Effector memory CD4-positive, alpha-beta T cell (primary cell): Measurements from ENCODE around the gene SIRPA.

Source experiments
- DNase-seq, 3 donors: peaks; one replicate each; pipeline ENCODE4 v3.0.0-alpha.2; 2020
- H3K27ac ChIP-seq: 2 replicates; pipeline ENCODE4 v1.7.0; 2013; ENCODE audit warnings: mild to moderate bottlenecking, low read length, moderate library complexity; ENCODE audit not compliant: insufficient read depth, poor library complexity, severe bottlenecking
- H3K27me3 ChIP-seq: replicated peaks from 2 replicates; pipeline ENCODE4 v1.7.0; 2013; ENCODE audit warnings: mild to moderate bottlenecking, low read length; ENCODE audit not compliant: insufficient read depth, control insufficient read depth, poor library complexity, severe bottlenecking
- H3K36me3 ChIP-seq: 2 replicates; pipeline ENCODE4 v1.7.0; 2013; ENCODE audit warnings: mild to moderate bottlenecking, low read length, moderate library complexity; ENCODE audit not compliant: control insufficient read depth, insufficient read depth
- H3K4me1 ChIP-seq: 2 replicates; pipeline ENCODE4 v1.7.0; 2013; ENCODE audit warnings: low read length, mild to moderate bottlenecking; ENCODE audit not compliant: control insufficient read depth, insufficient read depth, poor library complexity, severe bottlenecking
- H3K4me3 ChIP-seq: 2 replicates; pipeline ENCODE4 v1.7.0; 2013; ENCODE audit warnings: low read length, low read depth, mild to moderate bottlenecking; ENCODE audit not compliant: insufficient read depth, poor library complexity, severe bottlenecking
- H3K9me3 ChIP-seq: 2 replicates; pipeline ENCODE4 v1.7.0; 2013; ENCODE audit warnings: mild to moderate bottlenecking, low read length, moderate library complexity; ENCODE audit not compliant: control insufficient read depth

SIRPA gene

GRCh38 chr20:1902188-1902587, 7.0 kb downstream of the SIRPA start:
- H3K4me1 ChIP-seq = no peaks in the 10 kb centered on the region
- H3K27me3 ChIP-seq = peaks cover 4% of the 10 kb centered on the region
- H3K27ac ChIP-seq = no peak overlapping the region
- H3K36me3 ChIP-seq = no peaks in the 10 kb centered on the region
- no peaks in the 10 kb centered on the region for H3K9me3 ChIP-seq
- no peak for DNase-seq
- H3K4me3 ChIP-seq = no peak overlapping the region

- DNase-seq = no peak
- H3K27me3 ChIP-seq = peaks cover 3% of the 10 kb centered on the region
- no peak overlapping the region for H3K27ac ChIP-seq
- H3K36me3 ChIP-seq = no peaks in the 10 kb centered on the region
- no peaks in the 10 kb centered on the region for H3K4me1 ChIP-seq
- no peaks in the 10 kb centered on the region for H3K9me3 ChIP-seq
- no peak overlapping the region for H3K4me3 ChIP-seq
These were observed 8.9 kb downstream of the SIRPA start for GRCh38 chr20:1904135-1904534.

- no peaks in the 10 kb centered on the region for H3K4me1 ChIP-seq
These were observed 9.8 kb downstream of the SIRPA start for GRCh38 chr20:1905009-1905408.

GRCh38 chr20:1905693-1906092, 10.5 kb downstream of the SIRPA start:
- Histone ChIP-seq H3K27ac (no peak overlapping the region), H3K36me3 (no peaks in the 10 kb centered on the region), H3K27me3 (peaks cover 3% of the 10 kb centered on the region), H3K4me3 (no peak overlapping the region), H3K4me1 (no peaks in the 10 kb centered on the region), H3K9me3 (no peaks in the 10 kb centered on the region)
- no peak for DNase-seq

More at GRCh38 chr20:1905009-1905408, 9.8 kb downstream of the SIRPA start:
- H3K9me3 ChIP-seq = no peaks in the 10 kb centered on the region
- DNase-seq = no peak
- H3K27ac ChIP-seq = no peak overlapping the region
- H3K36me3 ChIP-seq = no peaks in the 10 kb centered on the region
- peaks cover 3% of the 10 kb centered on the region for H3K27me3 ChIP-seq
- no peak overlapping the region for H3K4me3 ChIP-seq

- no peaks in the 10 kb centered on the region for H3K4me1 ChIP-seq
These were observed 11.3 kb downstream of the SIRPA start for GRCh38 chr20:1906361-1907051.

GRCh38 chr20:1907586-1907985, 12.4 kb downstream of the SIRPA start:
- H3K4me3 ChIP-seq = no peak overlapping the region
- H3K9me3 ChIP-seq = no peaks in the 10 kb centered on the region
- H3K27ac ChIP-seq = no peak overlapping the region
- no peak for DNase-seq
- H3K4me1 ChIP-seq = no peaks in the 10 kb centered on the region
- H3K27me3 ChIP-seq = peaks cover 3% of the 10 kb centered on the region
- no peaks in the 10 kb centered on the region for H3K36me3 ChIP-seq

More at GRCh38 chr20:1906361-1907051, 11.3 kb downstream of the SIRPA start:
- Histone ChIP-seq H3K4me3 (no peak overlapping the region), H3K27ac (no peak overlapping the region), H3K27me3 (peaks cover 3% of the 10 kb centered on the region), H3K36me3 (no peaks in the 10 kb centered on the region), H3K9me3 (no peaks in the 10 kb centered on the region)
- DNase-seq = no peak

- no peak overlapping the region for H3K27ac ChIP-seq
- H3K9me3 ChIP-seq = no peaks in the 10 kb centered on the region
- no peak overlapping the region for H3K4me3 ChIP-seq
- DNase-seq = no peak
- H3K36me3 ChIP-seq = no peaks in the 10 kb centered on the region
- peaks cover 3% of the 10 kb centered on the region for H3K27me3 ChIP-seq
- H3K4me1 ChIP-seq = no peaks in the 10 kb centered on the region
These were observed 13.0 kb downstream of the SIRPA start for GRCh38 chr20:1908191-1908590.

GRCh38 chr20:1909097-1909496, 13.9 kb downstream of the SIRPA start:
- no peak overlapping the region for H3K27ac ChIP-seq
- DNase-seq = no peak
- no peaks in the 10 kb centered on the region for H3K4me1 ChIP-seq

GRCh38 chr20:1911536-1911935, 16.3 kb downstream of the SIRPA start:
- no peaks in the 10 kb centered on the region for H3K4me1 ChIP-seq
- H3K27me3 ChIP-seq = peaks cover 2% of the 10 kb centered on the region
- no peaks in the 10 kb centered on the region for H3K9me3 ChIP-seq
- no peak for DNase-seq
- no peak overlapping the region for H3K4me3 ChIP-seq
- H3K27ac ChIP-seq = no peak overlapping the region
- no peaks in the 10 kb centered on the region for H3K36me3 ChIP-seq

More at GRCh38 chr20:1909097-1909496, 13.9 kb downstream of the SIRPA start:
- Histone ChIP-seq H3K27me3 (peaks cover 3% of the 10 kb centered on the region), H3K9me3 (no peaks in the 10 kb centered on the region), H3K36me3 (no peaks in the 10 kb centered on the region), H3K4me3 (no peak overlapping the region)

- no peaks in the 10 kb centered on the region for H3K27me3 ChIP-seq
- no peak overlapping the region for H3K27ac ChIP-seq
- H3K36me3 ChIP-seq = no peaks in the 10 kb centered on the region
- DNase-seq = no peak
- H3K4me3 ChIP-seq = no peak overlapping the region
- H3K9me3 ChIP-seq = no peaks in the 10 kb centered on the region
- no peaks in the 10 kb centered on the region for H3K4me1 ChIP-seq
These were observed 16.8 kb downstream of the SIRPA start for GRCh38 chr20:1912053-1912452.
